ENCODE results near the gene GFOD1. TPM values are rescaled to one million over a fixed set of nuclear protein-coding genes. Genes with fewer than 3 reads are reported as not detected.
"Not testable (repeated sequence)": the region's sequence is repeated elsewhere in the genome, so short reads cannot be mapped to it uniquely, and the experiment has no call there.

The GFOD1 gene
- polyA plus RNA-seq, 2 of the 4 experiments (the other 2 are of a cell fraction), result 2.7 to 3.5 TPM

DNA sequence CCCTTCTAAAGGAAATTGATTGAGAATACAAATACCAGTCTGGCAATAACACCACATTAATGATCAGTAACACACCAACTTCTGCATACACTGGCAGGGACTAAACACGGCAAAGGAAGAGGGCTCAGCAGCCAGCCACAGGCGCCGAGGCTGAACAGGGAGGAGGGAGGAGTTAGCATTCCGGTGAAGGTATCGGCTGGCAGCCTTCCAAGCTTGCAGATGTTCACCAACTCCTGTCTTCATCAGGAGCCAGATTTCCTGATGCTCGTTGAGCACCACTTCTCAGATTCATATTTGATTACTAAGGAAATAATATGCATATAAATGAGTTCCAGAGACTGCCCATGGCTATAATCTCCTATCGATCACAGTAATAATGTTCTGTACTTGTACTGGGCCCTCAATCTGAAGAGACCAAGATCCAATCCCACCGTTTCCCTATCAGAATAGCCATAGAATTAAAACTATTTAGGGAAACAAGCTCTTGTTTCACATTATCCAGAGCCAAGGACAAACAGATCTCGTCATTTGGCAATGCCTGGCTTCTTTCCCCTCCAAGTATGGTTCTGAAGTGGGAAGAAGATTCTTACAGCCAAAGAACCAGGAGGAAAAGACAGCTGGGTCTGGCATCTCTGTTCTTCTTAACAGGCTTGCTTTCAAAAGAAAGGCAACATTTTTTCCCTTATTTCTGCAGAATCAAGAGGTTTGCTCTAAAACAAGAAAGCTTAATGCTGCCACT, 42.2 kb downstream of the GFOD1 start (continued):
- TF ChIP-seq ESRRA (IDR thresholded peaks at IDR 0.05; ENCODE audit: borderline replicate concordance, low read length) (no peak), PHF8 (IDR thresholded peaks at IDR 0.05; ENCODE audit: borderline replicate concordance, low read depth) (no peak), TFCP2L1 (CRISPR knock-in tag; IDR thresholded peaks at IDR 0.05) (no peak)
- TF ChIP-seq, protein P1, sequence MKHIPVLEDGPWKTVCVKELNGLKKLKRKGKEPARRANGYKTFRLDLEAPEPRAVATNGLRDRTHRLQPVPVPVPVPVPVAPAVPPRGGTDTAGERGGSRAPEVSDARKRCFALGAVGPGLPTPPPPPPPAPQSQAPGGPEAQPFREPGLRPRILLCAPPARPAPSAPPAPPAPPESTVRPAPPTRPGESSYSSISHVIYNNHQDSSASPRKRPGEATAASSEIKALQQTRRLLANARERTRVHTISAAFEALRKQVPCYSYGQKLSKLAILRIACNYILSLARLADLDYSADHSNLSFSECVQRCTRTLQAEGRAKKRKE (CRISPR knock-in tag; IDR thresholded peaks at IDR 0.05; ENCODE audit: low read depth), result no peak
- TF ChIP-seq, protein P2, sequence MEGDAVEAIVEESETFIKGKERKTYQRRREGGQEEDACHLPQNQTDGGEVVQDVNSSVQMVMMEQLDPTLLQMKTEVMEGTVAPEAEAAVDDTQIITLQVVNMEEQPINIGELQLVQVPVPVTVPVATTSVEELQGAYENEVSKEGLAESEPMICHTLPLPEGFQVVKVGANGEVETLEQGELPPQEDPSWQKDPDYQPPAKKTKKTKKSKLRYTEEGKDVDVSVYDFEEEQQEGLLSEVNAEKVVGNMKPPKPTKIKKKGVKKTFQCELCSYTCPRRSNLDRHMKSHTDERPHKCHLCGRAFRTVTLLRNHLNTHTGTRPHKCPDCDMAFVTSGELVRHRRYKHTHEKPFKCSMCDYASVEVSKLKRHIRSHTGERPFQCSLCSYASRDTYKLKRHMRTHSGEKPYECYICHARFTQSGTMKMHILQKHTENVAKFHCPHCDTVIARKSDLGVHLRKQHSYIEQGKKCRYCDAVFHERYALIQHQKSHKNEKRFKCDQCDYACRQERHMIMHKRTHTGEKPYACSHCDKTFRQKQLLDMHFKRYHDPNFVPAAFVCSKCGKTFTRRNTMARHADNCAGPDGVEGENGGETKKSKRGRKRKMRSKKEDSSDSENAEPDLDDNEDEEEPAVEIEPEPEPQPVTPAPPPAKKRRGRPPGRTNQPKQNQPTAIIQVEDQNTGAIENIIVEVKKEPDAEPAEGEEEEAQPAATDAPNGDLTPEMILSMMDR (IDR thresholded peaks at IDR 0.05), result no peak

DNA sequence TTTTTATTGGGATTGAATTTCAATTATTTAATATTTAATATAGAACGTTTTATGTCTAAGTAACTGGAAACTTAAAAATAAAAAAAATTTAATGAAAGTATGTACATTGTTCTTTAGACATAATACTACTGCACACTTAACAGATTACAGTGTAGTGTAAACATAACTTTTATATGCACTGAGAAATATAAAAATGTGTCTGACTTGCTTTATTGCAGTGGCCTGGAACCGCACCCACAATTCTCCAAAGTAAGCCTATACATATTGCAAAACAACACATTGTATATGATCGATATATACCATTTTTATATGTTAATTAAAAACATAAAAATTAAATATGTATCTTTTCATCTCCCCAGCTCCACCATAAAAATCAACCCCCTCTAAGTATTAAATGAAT, 42.8 kb downstream of the GFOD1 start:
- ChIA-PET POLR2A (no interaction called here), CTCF (interaction anchor here (0.6 to 0.9 kb wide), 2 partner anchors 29 to 171 kb away, joined by 3 to 4 read pairs; no protein-coding TSS in a partner anchor)
- no peak overlapping the region for H3K27ac ChIP-seq
- DNase-seq (ENCODE audit: low read depth in 1 of 2, low spot score in 1 of 2), result no peak
- no peak overlapping the region for H3K4me2 ChIP-seq
- no peaks in the 10 kb centered on the region for H3K9me3 ChIP-seq
- H3K4me1 ChIP-seq, result peaks cover 3% of the 10 kb centered on the region; the same call in 2 of the 3 replicates
- H3K4me3 ChIP-seq, result no peak overlapping the region
- TF ChIP-seq HOXB5 (CRISPR knock-in tag; IDR thresholded peaks at IDR 0.05), result no peak
- TF ChIP-seq ZNF302 (CRISPR knock-in tag; IDR thresholded peaks at IDR 0.05), result no peak
- no peak for TF ChIP-seq GATA3 (IDR thresholded peaks at IDR 0.05; ENCODE audit: borderline replicate concordance)
- no peak for TF ChIP-seq RNF2 (IDR thresholded peaks at IDR 0.05; ENCODE audit: borderline replicate concordance, low read depth)
- no peak for TF ChIP-seq CBX2 (IDR thresholded peaks at IDR 0.05; ENCODE audit: borderline replicate concordance, low read depth)
- no peak for TF ChIP-seq PHF8 (IDR thresholded peaks at IDR 0.05; ENCODE audit: borderline replicate concordance, low read depth)
- TF ChIP-seq, protein P3, sequence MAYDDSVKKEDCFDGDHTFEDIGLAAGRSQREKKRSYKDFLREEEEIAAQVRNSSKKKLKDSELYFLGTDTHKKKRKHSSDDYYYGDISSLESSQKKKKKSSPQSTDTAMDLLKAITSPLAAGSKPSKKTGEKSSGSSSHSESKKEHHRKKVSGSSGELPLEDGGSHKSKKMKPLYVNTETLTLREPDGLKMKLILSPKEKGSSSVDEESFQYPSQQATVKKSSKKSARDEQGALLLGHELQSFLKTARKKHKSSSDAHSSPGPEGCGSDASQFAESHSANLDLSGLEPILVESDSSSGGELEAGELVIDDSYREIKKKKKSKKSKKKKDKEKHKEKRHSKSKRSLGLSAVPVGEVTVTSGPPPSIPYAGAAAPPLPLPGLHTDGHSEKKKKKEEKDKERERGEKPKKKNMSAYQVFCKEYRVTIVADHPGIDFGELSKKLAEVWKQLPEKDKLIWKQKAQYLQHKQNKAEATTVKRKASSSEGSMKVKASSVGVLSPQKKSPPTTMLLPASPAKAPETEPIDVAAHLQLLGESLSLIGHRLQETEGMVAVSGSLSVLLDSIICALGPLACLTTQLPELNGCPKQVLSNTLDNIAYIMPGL (CRISPR knock-in tag; IDR thresholded peaks at IDR 0.05; ENCODE audit: borderline replicate concordance), result no peak
- no peak for TF ChIP-seq EP300 (IDR thresholded peaks at IDR 0.05)
- TF ChIP-seq BHLHE40 (IDR thresholded peaks at IDR 0.05; ENCODE audit: low read depth, low read length), result no peak
- no peak for TF ChIP-seq ZSCAN20 (CRISPR knock-in tag; IDR thresholded peaks at IDR 0.05)
- TF ChIP-seq MAFK (IDR thresholded peaks at IDR 0.05; ENCODE audit: partially characterized antibody), result no peak
- TF ChIP-seq, protein P4, sequence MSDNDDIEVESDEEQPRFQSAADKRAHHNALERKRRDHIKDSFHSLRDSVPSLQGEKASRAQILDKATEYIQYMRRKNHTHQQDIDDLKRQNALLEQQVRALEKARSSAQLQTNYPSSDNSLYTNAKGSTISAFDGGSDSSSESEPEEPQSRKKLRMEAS (IDR thresholded peaks at IDR 0.05), result no peak
- TF ChIP-seq CBX8 (IDR thresholded peaks at IDR 0.05), result no peak
- TF ChIP-seq KDM1A (IDR thresholded peaks at IDR 0.05; ENCODE audit: low read depth), result no peak
- TF ChIP-seq CHD2 (IDR thresholded peaks at IDR 0.05; ENCODE audit: low read length, partially characterized antibody), result no peak
- no peak for TF ChIP-seq HEYL (CRISPR knock-in tag; IDR thresholded peaks at IDR 0.05)
- no peak for ATAC-seq
- WGBS (ENCODE audit: missing lambda C conversion rate), result 85% methylated on average over 3 of the region's 3 CpGs
- no peak for FAIRE-seq

DNA sequence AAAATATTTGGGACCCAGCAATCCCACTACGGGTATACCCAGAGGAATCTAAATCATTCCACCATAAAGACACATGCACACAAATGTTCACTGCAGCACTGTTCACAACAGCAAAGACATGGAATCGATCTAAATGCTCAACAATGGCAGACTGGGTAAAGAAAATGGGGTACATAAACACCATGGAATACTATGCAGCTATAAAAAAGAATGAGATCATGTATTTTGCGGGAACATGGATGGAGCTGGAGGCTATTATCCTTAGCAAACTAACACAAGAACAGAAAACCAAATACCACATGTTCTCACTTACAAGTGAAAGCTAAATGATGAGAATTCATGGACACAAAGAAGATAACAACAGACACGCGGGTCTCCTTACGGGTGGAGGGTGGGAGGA, 43.4 kb downstream of the GFOD1 start:
- H3K9me3 ChIP-seq; FAIRE-seq; ATAC-seq; DNase-seq (ENCODE audit: low read depth in 1 of 2, low spot score in 1 of 2); H3K4me3 ChIP-seq; H3K4me2 ChIP-seq; H3K4me1 ChIP-seq; H3K27ac ChIP-seq; POLR2A ChIA-PET: not testable (repeated sequence)
- WGBS (ENCODE audit: missing lambda C conversion rate), result 76% methylated on average over 6 of the region's 6 CpGs
- CTCF ChIA-PET, result interaction anchor here (0.6 kb wide), 1 partner anchor 172 kb away, joined by 4 read pairs; no protein-coding TSS in a partner anchor

Measured in A549 (cell line).